ENCODE data around the gene RPS21. TPM values are rescaled to one million over a fixed set of nuclear protein-coding genes. Genes with fewer than 3 reads are reported as not detected.

The RPS21 gene
- total and polyA plus RNA-seq, 2 experiments from 2014 or later, result 639 to 1,039 TPM

DNA sequence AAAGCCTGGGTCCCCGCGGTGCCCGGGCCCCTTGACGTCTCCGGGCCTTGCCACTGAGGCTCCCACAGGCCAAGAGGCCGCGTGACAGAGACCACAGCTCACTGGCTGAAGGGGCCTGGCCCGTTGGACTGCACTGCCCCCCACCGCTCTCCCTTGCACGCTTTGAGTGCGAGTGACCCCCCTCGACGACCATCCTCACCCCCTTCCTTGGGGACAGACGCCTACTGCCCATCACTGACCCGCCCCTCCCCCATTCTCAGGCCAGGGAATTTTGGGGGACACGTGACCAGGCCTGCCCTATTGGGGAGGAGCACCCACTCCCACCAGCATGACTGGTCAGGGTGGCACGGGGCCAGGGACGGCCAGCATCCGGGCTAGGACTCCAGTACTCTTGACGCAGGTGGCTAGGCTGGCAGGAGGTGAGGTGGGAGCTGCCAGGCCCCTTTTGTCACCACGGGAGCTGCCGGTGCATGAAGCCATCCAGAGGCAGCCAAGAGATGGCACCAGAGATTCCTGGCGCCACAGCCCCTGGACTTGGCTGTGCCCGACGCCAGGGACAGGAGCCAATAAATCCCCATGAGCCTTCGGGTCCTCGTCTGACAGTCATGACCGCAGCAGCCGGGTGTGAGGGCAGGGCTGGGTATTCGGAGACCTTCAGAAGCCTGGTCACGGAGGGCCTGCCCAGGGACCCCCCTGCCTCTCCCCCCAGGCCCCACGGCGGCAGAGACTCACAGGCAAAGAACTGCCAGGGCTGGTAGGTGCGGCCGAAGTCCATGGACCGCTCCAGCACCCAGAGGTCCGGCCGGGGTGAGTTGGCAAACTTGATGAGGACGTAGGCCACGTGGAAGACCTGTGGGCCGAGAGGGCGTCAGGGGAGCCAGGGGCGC is 34.3 kb upstream of the RPS21 start:
- Histone ChIP-seq H3F3A (ENCODE audit: insufficient read depth) (no peaks in the 10 kb centered on the region), H3K36me3 (ENCODE audit: low read depth) (no peaks in the 10 kb centered on the region), H3K9ac (no peak overlapping the region), H3K4me1 (ENCODE audit: insufficient read depth) (peaks cover 26% of the 10 kb centered on the region), H3K9me2 (ENCODE audit: insufficient read depth) (no peaks in the 10 kb centered on the region), H3K9me3 (ENCODE audit: low read depth) (no peaks in the 10 kb centered on the region), H3K27me3 (replicated peaks; ENCODE audit: insufficient read depth) (no peaks in the 10 kb centered on the region), H3K27ac (no peak overlapping the region), H4K20me1 (ENCODE audit: insufficient read depth) (no peaks in the 10 kb centered on the region), H3K79me2 (ENCODE audit: insufficient read depth) (no peaks in the 10 kb centered on the region), H2AFZ (no peak overlapping the region), H3K4me2 (ENCODE audit: unreplicated experiment) (no peak overlapping the region), H3K4me3 (no peak overlapping the region)
- in situ Hi-C loops (cut with MboI), result no loop called here
- DNase-seq, result no peak
- no peak for TF ChIP-seq EZH2 (IDR thresholded peaks at IDR 0.05; ENCODE audit: insufficient read depth, poor library complexity, severe bottlenecking)
- 71 to 76% methylated on average over 27 to 43 of the region's 43 CpGs for WGBS, 2 experiments (ENCODE audit: low coverage in 1 of 2, low lambda C conversion rate in 2 of 2, missing lambda C conversion rate in 2 of 2)

DNA sequence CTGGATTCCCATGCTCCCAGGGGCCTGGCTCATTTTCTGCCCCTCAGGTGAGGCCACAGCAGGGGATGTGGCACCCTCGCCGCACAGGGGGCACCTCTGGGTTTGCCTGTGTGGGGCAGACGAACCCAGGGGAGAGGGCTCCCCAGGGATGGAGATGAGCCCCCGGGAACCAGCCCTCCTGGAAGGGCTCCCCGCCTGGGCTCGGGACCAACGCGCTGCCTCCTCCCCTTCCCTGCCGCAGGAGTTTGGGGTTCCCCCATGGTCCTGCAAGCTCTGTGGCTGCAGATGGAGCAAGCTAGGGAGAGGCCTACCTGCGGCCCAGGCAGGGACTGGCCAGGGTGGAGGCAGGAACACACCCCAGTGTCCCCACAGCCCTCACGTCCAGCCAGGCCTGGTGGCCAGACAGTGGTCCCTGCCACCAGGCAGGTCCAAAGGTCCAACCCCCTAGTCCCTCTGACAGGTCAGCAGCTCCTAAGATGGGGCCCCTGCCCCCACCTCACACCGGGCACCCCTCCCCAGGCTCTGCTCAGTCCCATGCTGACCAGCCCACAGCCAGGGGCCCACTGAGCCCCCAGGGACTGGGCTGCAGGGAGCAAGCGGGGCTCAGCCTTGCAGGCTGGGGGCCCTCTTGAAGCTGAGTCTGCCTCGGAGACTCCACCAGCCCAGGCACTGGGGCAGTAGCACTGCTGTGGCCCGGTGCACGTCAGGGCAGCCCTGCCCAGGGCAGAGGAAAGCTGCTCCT is 33.4 kb upstream of the RPS21 start:
- H3K79me2 ChIP-seq (ENCODE audit: insufficient read depth), result no peaks in the 10 kb centered on the region

DNA sequence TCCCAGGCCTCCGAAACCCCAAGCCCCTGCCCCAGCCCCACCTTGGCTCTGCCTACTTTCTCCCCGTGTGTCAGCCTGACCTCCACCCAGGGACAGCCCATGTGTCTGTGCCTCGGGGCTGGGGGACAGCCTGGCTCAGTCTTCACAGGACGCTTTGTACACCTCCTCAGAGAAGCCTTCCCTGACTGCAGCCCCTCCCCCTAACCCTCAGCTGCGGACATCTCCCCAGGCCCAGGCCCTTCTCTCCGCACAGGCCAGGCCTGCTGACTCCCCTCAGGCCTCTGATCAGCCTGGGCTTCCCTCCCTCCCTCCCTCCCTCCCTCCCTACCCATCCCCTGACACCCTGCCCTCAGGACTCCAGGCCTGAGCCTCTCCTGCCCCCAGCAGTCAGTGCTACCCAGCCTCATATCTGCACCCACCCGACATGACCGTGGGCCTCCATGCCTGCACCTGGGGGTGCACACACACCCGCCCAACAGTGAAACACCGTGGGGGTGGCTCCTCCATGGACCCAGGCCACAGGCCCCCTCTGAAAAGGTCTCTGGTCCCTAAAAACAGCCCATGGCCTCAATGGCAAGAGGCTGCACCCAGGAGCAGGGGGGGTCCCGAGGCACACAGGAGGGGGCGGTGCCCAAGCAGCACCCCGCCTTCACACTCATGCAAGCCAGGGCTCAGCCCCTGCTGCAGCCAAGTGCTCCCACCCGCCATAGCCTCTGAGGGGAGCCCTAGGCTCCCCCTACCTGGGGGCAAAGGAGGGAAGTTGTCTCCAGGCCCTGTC is 32.7 kb upstream of the RPS21 start:
- no peak for DNase-seq
- Histone ChIP-seq H3K9me2 (ENCODE audit: insufficient read depth) (no peaks in the 10 kb centered on the region), H3K79me2 (ENCODE audit: insufficient read depth) (no peaks in the 10 kb centered on the region), H2AFZ (no peak overlapping the region), H3K27me3 (replicated peaks; ENCODE audit: insufficient read depth) (no peaks in the 10 kb centered on the region), H3K27ac (no peak overlapping the region), H3F3A (ENCODE audit: insufficient read depth) (no peaks in the 10 kb centered on the region), H3K4me2 (ENCODE audit: unreplicated experiment) (no peak overlapping the region), H3K4me3 (no peak overlapping the region), H4K20me1 (ENCODE audit: insufficient read depth) (no peaks in the 10 kb centered on the region), H3K9me3 (ENCODE audit: low read depth) (no peaks in the 10 kb centered on the region), H3K4me1 (ENCODE audit: insufficient read depth) (peaks cover 28% of the 10 kb centered on the region), H3K36me3 (ENCODE audit: low read depth) (no peaks in the 10 kb centered on the region), H3K9ac (no peak overlapping the region)
- 52 to 65% methylated on average over 10 to 14 of the region's 14 CpGs for WGBS, 2 experiments (ENCODE audit: low coverage in 1 of 2, low lambda C conversion rate in 2 of 2, missing lambda C conversion rate in 2 of 2)
- in situ Hi-C loops (cut with MboI), result no loop called here
- TF ChIP-seq EZH2 (IDR thresholded peaks at IDR 0.05; ENCODE audit: insufficient read depth, poor library complexity, severe bottlenecking) (no peak), EZH2phosphoT487 (IDR thresholded peaks at IDR 0.05; ENCODE audit: insufficient read depth, low read depth) (no peak)

More for the DNA sequence above, 33.4 kb upstream of the RPS21 start:
- H3K27me3 ChIP-seq (replicated peaks; ENCODE audit: insufficient read depth), result no peaks in the 10 kb centered on the region
- TF ChIP-seq EZH2phosphoT487 (IDR thresholded peaks at IDR 0.05; ENCODE audit: insufficient read depth, low read depth) (no peak), EZH2 (IDR thresholded peaks at IDR 0.05; ENCODE audit: insufficient read depth, poor library complexity, severe bottlenecking) (no peak)
- no peaks in the 10 kb centered on the region for H3K36me3 ChIP-seq (ENCODE audit: low read depth)
- no peak overlapping the region for H3K4me2 ChIP-seq (ENCODE audit: unreplicated experiment)
- no peak overlapping the region for H3K27ac ChIP-seq
- in situ Hi-C loops (cut with MboI), result no loop called here
- no peak for DNase-seq
- no peak overlapping the region for H3K9ac ChIP-seq
- H3K9me2 ChIP-seq (ENCODE audit: insufficient read depth), result no peaks in the 10 kb centered on the region
- no peak overlapping the region for H2AFZ ChIP-seq
- H3F3A ChIP-seq (ENCODE audit: insufficient read depth), result no peaks in the 10 kb centered on the region
- H3K4me1 ChIP-seq (ENCODE audit: insufficient read depth), result peaks cover 28% of the 10 kb centered on the region
- no peaks in the 10 kb centered on the region for H4K20me1 ChIP-seq (ENCODE audit: insufficient read depth)
- H3K4me3 ChIP-seq, result no peak overlapping the region
- no peaks in the 10 kb centered on the region for H3K9me3 ChIP-seq (ENCODE audit: low read depth)
- WGBS, 2 experiments (ENCODE audit: low coverage in 1 of 2, low lambda C conversion rate in 2 of 2, missing lambda C conversion rate in 2 of 2), result 78 to 82% methylated on average over 10 to 16 of the region's 16 CpGs

DNA sequence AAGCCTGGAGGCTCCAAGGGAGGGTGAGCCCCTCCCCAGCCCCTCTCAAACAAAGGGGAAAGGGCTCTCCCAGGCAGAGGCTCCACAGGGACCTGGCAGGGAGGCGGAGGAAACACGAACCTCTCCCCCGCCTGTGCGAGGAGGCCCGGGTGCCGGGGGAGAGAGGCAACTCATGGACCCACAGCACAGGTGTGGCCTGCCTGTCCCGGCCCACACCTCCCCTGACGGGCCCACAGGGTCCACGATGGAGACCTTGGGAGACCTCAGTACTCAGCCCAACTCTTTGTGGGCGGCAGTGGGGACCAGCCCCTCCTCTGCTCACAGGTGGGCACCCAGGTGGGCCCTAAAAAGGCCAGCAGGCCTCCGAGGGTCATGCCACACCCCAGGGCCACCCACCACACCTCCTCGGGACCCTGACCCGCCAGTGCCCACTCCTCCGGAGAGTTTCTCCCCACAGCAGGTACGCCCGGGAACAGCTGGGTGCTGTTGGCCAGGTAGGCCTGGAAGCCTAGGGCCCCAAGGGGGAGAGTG is 32.0 kb upstream of the RPS21 start:
- no peak overlapping the region for H3K4me3 ChIP-seq
- in situ Hi-C loops (cut with MboI), result no loop called here
- H3K9ac ChIP-seq, result no peak overlapping the region
- H2AFZ ChIP-seq, result no peak overlapping the region
- H4K20me1 ChIP-seq (ENCODE audit: insufficient read depth), result no peaks in the 10 kb centered on the region
- H3K27me3 ChIP-seq (replicated peaks; ENCODE audit: insufficient read depth), result no peaks in the 10 kb centered on the region
- peaks cover 33% of the 10 kb centered on the region for H3K4me1 ChIP-seq (ENCODE audit: insufficient read depth)
- no peak for TF ChIP-seq EZH2phosphoT487 (IDR thresholded peaks at IDR 0.05; ENCODE audit: insufficient read depth, low read depth)
- no peak for TF ChIP-seq EZH2 (IDR thresholded peaks at IDR 0.05; ENCODE audit: insufficient read depth, poor library complexity, severe bottlenecking)
- DNase-seq, result no peak
- no peaks in the 10 kb centered on the region for H3K79me2 ChIP-seq (ENCODE audit: insufficient read depth)
- H3K36me3 ChIP-seq (ENCODE audit: low read depth), result no peaks in the 10 kb centered on the region
- H3F3A ChIP-seq (ENCODE audit: insufficient read depth), result no peaks in the 10 kb centered on the region
- no peak overlapping the region for H3K27ac ChIP-seq
- WGBS, 2 experiments (ENCODE audit: low coverage in 1 of 2, low lambda C conversion rate in 2 of 2, missing lambda C conversion rate in 2 of 2), result 52 to 58% methylated on average over 15 to 16 of the region's 16 CpGs
- H3K4me2 ChIP-seq (ENCODE audit: unreplicated experiment), result no peak overlapping the region
- no peaks in the 10 kb centered on the region for H3K9me2 ChIP-seq (ENCODE audit: insufficient read depth)
- H3K9me3 ChIP-seq (ENCODE audit: low read depth), result no peaks in the 10 kb centered on the region

Data from GM23248 (cell line).